Measurements from ENCODE around the gene MICAL2. TPM values are rescaled to one million over a fixed set of nuclear protein-coding genes. Genes with fewer than 3 reads are reported as not detected.

MICAL2 gene
- total and polyA plus RNA-seq, 2 donors (not counting 1 experiment from before 2014, with no cell fraction given) = 0.32 to 0.40 TPM

- intact Hi-C loops (cut with micrococcal nuclease) = no loop called here
- Histone ChIP-seq H3K4me1 (ENCODE audit: control insufficient read depth in 2 of 2, insufficient read depth in 2 of 2, low read length in 2 of 2) (no peaks in the 10 kb centered on the region), H3K4me3 (ENCODE audit: control extremely low read depth in 1 of 5, extremely low read depth in 1 of 5, insufficient read depth in 1 of 5, low read depth in 2 of 5, low read length in 4 of 5) (no peak overlapping the region), H2AFZ (ENCODE audit: insufficient read depth, low read depth, low read length, poor library complexity, severe bottlenecking) (no peak overlapping the region), H3K27ac (ENCODE audit: low read length in 2 of 2) (no peak overlapping the region), H3K79me2 (ENCODE audit: control insufficient read depth, insufficient read depth, low read length) (no peaks in the 10 kb centered on the region), H3K9ac (ENCODE audit: low read length) (no peak overlapping the region), H3K27me3 (replicated peaks in 1 of 4; ENCODE audit: control extremely low read depth in 1 of 4, control insufficient read depth in 3 of 4, insufficient read depth in 4 of 4, low read length in 3 of 4) (peaks cover 0 to 2% (median 0%) of the 10 kb centered on the region in 4 experiments), H3K4me2 (replicated peaks; ENCODE audit: low read depth, low read length, poor library complexity, severe bottlenecking) (no peak overlapping the region), H3K36me3 (replicated peaks in 1 of 2; ENCODE audit: control extremely low read depth in 1 of 2, control insufficient read depth in 1 of 2, extremely low read depth in 1 of 2, insufficient read depth in 2 of 2, low read length in 1 of 2) (no peaks in the 10 kb centered on the region), H3K9me3 (ENCODE audit: control extremely low read depth in 1 of 3, control insufficient read depth in 2 of 3, insufficient read depth in 1 of 3, low read length in 2 of 3) (peaks cover 0 to 2% (median 0%) of the 10 kb centered on the region in 3 donors), H4K20me1 (ENCODE audit: control insufficient read depth, insufficient read depth, low read length, poor library complexity, severe bottlenecking) (no peaks in the 10 kb centered on the region)
- TF ChIP-seq EZH2 (IDR thresholded peaks at IDR 0.05; ENCODE audit: borderline replicate concordance, insufficient read depth, low read depth, low read length, poor library complexity, severe bottlenecking) = no peak
- TF ChIP-seq CTCF (IDR thresholded peaks at IDR 0.05) = no peak
- H3K4me1 Mint-ChIP-seq = no peaks in the 10 kb centered on the region
- CTCF ChIA-PET = no interaction called here
- no peak overlapping the region for H3K27ac Mint-ChIP-seq
- ATAC-seq (ENCODE audit: low read depth) (no peak), DNase-seq (no peak)
- H3K9me3 Mint-ChIP-seq (ENCODE audit: insufficient read depth) = no peaks in the 10 kb centered on the region
- H3K4me3 Mint-ChIP-seq = no peak overlapping the region
- H3K27me3 Mint-ChIP-seq = peaks cover 24% of the 10 kb centered on the region
- POLR2A ChIA-PET = no interaction called here
Measured at GRCh38 chr11:12205330-12205729, 94.9 kb downstream of the MICAL2 start.

- ChIA-PET POLR2A (no interaction called here), CTCF (no interaction called here)
- Histone ChIP-seq H3K4me1 (ENCODE audit: control insufficient read depth in 2 of 2, insufficient read depth in 2 of 2, low read length in 2 of 2) (no peaks in the 10 kb centered on the region), H3K27me3 (replicated peaks in 1 of 4; ENCODE audit: control extremely low read depth in 1 of 4, control insufficient read depth in 3 of 4, insufficient read depth in 4 of 4, low read length in 3 of 4) (peaks cover 0 to 2% (median 0%) of the 10 kb centered on the region in 4 experiments), H2AFZ (ENCODE audit: insufficient read depth, low read depth, low read length, poor library complexity, severe bottlenecking) (no peak overlapping the region), H3K27ac (ENCODE audit: low read length in 2 of 2) (no peak overlapping the region), H4K20me1 (ENCODE audit: control insufficient read depth, insufficient read depth, low read length, poor library complexity, severe bottlenecking) (no peaks in the 10 kb centered on the region), H3K9ac (ENCODE audit: low read length) (no peak overlapping the region), H3K36me3 (replicated peaks in 1 of 2; ENCODE audit: control extremely low read depth in 1 of 2, control insufficient read depth in 1 of 2, extremely low read depth in 1 of 2, insufficient read depth in 2 of 2, low read length in 1 of 2) (no peaks in the 10 kb centered on the region), H3K79me2 (ENCODE audit: control insufficient read depth, insufficient read depth, low read length) (no peaks in the 10 kb centered on the region), H3K4me3 (ENCODE audit: control extremely low read depth in 1 of 5, extremely low read depth in 1 of 5, insufficient read depth in 1 of 5, low read depth in 2 of 5, low read length in 4 of 5) (no peak overlapping the region), H3K9me3 (ENCODE audit: control extremely low read depth in 1 of 3, control insufficient read depth in 2 of 3, insufficient read depth in 1 of 3, low read length in 2 of 3) (no peaks in the 10 kb centered on the region), H3K4me2 (replicated peaks; ENCODE audit: low read depth, low read length, poor library complexity, severe bottlenecking) (no peak overlapping the region)
- DNase-seq = no peak
- 82% methylated on average over 3 of the region's 3 CpGs for WGBS (ENCODE audit: insufficient coverage)
- TF ChIP-seq CTCF (IDR thresholded peaks at IDR 0.05) = no peak
- no peak for TF ChIP-seq EZH2 (IDR thresholded peaks at IDR 0.05; ENCODE audit: borderline replicate concordance, insufficient read depth, low read depth, low read length, poor library complexity, severe bottlenecking)
- no peak overlapping the region for H3K27ac Mint-ChIP-seq
- intact Hi-C loops (cut with micrococcal nuclease) = no loop called here
- no peaks in the 10 kb centered on the region for H3K9me3 Mint-ChIP-seq (ENCODE audit: insufficient read depth)
- ATAC-seq (ENCODE audit: low read depth) = no peak
- H3K4me3 Mint-ChIP-seq = no peak overlapping the region
- H3K4me1 Mint-ChIP-seq = no peaks in the 10 kb centered on the region
- peaks cover 26% of the 10 kb centered on the region for H3K27me3 Mint-ChIP-seq
Measured at GRCh38 chr11:12206529-12206928, 96.1 kb downstream of the MICAL2 start.

Data from B cell (primary cell).